T-helper 1 cell treated with Interleukin-12 subunit alpha and Interleukin-12 subunit beta and Interleukin-4 antibody, amounts not matched to agents 30 μg/mL and 1 μg/mL, for 36 hours (primary cell): ENCODE data around the gene TMEM150C.

ENCODE experiments used
- H3K27ac Mint-ChIP-seq: one replicate; pipeline ENCODE4 v1.8.0; 2021; ENCODE audit warnings: mild to moderate bottlenecking, mixed read lengths
- H3K27me3 Mint-ChIP-seq: one replicate; pipeline ENCODE4 v1.8.0; 2021; ENCODE audit warnings: low read depth, mixed read lengths
- H3K36me3 Mint-ChIP-seq: one replicate; pipeline ENCODE4 v1.8.0; 2021; ENCODE audit warnings: low read depth, mixed read lengths
- H3K4me1 Mint-ChIP-seq: one replicate; pipeline ENCODE4 v1.8.0; 2021; ENCODE audit warnings: low read depth, mixed read lengths
- H3K4me3 Mint-ChIP-seq: one replicate; pipeline ENCODE4 v1.8.0; 2021; ENCODE audit warnings: mild to moderate bottlenecking, moderate library complexity, mixed read lengths
- H3K9me3 Mint-ChIP-seq: one replicate; pipeline ENCODE4 v1.8.0; 2021; ENCODE audit warnings: mixed read lengths

The TMEM150C gene

DNA sequence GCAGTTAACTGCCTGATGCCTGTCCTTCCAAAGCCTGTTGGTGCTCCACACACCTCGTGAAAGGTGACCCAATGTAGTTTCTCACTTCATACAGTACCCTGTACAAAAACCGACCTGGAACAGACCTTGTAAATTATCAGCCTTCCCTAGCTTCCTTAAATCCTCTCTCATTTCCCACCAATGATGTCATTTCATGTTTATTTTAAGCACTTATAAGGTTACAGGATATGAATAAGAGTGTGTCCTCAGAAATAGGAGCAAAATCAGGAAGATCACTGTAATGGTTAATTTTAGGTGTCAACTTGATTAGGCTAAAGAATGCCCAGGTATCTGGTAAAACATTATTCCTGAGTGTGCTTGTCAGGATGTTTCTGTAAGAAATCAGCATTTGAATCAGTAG lies 44.7 kb downstream of the TMEM150C start:
- Mint-ChIP-seq H3K27me3 (peaks cover 9% of the 10 kb centered on the region), H3K27ac (no peak overlapping the region), H3K36me3 (no peaks in the 10 kb centered on the region), H3K4me1 (no peaks in the 10 kb centered on the region), H3K9me3 (no peaks in the 10 kb centered on the region), H3K4me3 (no peak overlapping the region)

DNA sequence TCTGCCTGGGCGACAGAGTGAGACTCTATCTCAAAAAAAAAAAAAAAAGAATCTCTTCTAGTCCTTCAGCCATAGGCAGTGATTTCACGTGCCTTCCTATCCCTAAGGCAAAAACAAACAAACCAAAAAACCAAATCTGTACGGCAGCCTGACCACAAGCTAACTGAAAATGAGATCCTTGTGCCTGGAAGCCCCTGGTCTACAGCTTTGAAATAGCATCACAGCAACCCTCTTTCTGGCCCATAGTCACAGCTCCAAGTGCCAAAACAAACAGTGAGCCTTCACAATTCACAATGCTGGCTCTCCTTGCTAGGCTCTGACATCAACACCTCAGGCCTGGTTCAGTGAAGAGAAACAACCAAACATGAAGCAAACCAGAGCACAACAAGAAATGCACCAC lies 46.1 kb downstream of the TMEM150C start:
- Mint-ChIP-seq H3K27me3 (peaks cover 4% of the 10 kb centered on the region), H3K4me3 (no peak overlapping the region), H3K36me3 (no peaks in the 10 kb centered on the region), H3K4me1 (no peaks in the 10 kb centered on the region), H3K27ac (no peak overlapping the region), H3K9me3 (no peaks in the 10 kb centered on the region)

DNA sequence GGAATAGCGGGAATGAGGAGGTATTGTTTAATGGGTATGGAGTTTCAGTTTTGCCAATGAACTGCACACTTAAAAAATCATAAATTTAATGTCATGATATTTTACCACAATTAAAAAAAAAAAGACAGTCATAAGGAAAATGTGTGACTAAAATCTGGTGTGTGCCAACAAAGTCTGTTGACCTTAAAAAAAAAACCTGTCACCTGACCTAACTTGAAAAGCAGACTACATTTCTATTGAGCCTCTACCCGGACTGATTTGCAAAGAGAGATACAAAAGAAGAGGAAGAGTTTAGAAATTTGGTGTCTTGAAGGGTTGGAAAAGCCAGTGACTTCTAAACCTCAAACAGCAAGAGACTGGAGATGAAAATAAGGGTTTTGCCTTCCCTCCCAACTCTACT lies 48.4 kb downstream of the TMEM150C start:
- H3K27me3 Mint-ChIP-seq = peaks cover 8% of the 10 kb centered on the region
- H3K4me3 Mint-ChIP-seq = no peak overlapping the region
- no peaks in the 10 kb centered on the region for H3K9me3 Mint-ChIP-seq
- no peak overlapping the region for H3K27ac Mint-ChIP-seq
- H3K4me1 Mint-ChIP-seq = no peaks in the 10 kb centered on the region
- H3K36me3 Mint-ChIP-seq = no peaks in the 10 kb centered on the region

DNA sequence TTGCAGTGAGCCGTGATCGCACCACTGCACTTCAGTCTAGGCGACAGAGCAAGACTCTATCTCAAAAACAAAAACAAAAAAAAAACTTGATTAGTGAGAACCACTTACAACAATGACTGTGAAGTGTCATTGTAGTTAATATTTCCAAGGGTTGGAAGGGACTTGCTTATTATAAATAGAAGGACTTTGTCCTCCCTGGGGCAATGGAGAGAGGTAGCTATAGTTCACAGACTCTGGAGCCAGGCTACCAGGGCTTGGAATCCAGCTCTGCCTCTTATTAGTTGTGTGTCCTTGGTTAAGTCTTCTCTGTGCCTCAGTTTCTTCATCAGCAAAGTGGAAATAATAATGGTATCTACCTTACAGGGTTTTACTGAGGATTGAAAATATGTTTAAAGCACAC lies 51.6 kb downstream of the TMEM150C start:
- Mint-ChIP-seq H3K4me1 (no peaks in the 10 kb centered on the region), H3K27ac (no peak overlapping the region), H3K4me3 (no peak overlapping the region), H3K36me3 (no peaks in the 10 kb centered on the region), H3K27me3 (peaks cover 3% of the 10 kb centered on the region), H3K9me3 (no peaks in the 10 kb centered on the region)

DNA sequence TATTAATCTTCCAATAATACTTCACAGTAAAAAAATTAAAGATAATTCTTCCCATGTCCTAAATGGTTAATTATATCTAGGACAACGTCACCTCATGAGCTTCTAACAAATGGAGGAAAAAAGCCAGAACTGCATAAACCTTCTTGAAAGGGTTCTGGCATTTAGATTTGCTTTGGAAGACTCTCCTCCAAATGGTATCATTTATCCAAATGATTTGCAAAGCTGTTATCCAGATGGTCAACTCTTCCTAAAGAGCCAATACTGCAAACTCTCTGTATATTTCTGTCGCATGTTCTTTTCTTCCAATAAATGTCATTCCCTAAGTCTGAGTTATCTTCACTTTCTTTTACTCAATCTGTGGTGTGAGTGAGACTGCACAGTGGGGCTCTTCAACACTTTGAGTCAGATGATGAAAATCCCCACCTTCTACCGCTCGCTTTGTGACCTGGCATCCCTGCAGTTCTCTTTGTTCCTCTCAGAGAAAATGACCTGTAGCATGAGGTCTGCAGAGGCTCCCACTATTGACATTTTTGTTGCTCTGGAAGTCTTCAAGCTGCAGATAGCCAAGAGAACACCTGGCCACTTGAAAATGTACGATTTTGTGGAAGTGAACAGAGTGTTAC lies 52.9 kb downstream of the TMEM150C start:
- Mint-ChIP-seq H3K4me1 (no peaks in the 10 kb centered on the region), H3K9me3 (no peaks in the 10 kb centered on the region), H3K27ac (no peak overlapping the region), H3K36me3 (no peaks in the 10 kb centered on the region), H3K4me3 (no peak overlapping the region), H3K27me3 (peaks cover 3% of the 10 kb centered on the region)

DNA sequence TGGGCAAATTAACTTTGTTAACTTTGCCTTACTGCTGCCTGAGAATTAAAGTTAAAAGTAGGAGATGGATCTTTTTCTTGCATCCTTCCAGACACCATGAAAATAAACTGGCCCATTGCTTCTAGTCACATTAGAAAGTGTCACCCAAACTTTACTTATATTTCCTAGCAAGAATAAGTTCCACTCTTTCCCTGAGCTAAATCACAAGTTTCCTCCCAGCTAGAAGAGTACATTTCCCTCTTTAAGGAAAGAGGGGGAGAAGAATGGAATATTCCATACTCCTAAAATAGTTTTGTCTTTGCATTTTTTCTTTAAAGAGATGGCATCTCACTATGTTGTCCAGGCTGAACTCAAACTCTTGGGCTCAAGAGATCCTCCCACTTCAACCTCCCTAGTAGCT lies 53.8 kb downstream of the TMEM150C start:
- Mint-ChIP-seq H3K36me3 (no peaks in the 10 kb centered on the region), H3K9me3 (no peaks in the 10 kb centered on the region), H3K4me1 (no peaks in the 10 kb centered on the region), H3K4me3 (no peak overlapping the region), H3K27me3 (peaks cover 3% of the 10 kb centered on the region), H3K27ac (no peak overlapping the region)

DNA sequence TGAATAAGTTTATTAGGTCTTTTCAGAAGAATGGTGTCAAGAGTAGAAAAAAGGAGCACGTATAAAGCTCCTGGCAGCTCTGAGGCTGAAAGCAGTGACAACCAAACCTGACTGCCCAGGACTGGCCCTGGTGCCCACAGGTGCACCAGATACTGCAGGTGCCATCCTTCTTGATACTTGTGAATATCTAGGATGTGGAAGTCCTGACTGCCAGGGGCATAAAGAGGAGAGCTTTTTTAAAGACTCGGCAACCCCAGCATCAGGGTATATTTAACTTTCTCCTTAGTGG lies 60.7 kb downstream of the TMEM150C start:
- Mint-ChIP-seq H3K4me1 (no peaks in the 10 kb centered on the region), H3K36me3 (peaks cover 1% of the 10 kb centered on the region), H3K9me3 (no peaks in the 10 kb centered on the region), H3K4me3 (no peak overlapping the region), H3K27ac (no peak overlapping the region), H3K27me3 (no peaks in the 10 kb centered on the region)

DNA sequence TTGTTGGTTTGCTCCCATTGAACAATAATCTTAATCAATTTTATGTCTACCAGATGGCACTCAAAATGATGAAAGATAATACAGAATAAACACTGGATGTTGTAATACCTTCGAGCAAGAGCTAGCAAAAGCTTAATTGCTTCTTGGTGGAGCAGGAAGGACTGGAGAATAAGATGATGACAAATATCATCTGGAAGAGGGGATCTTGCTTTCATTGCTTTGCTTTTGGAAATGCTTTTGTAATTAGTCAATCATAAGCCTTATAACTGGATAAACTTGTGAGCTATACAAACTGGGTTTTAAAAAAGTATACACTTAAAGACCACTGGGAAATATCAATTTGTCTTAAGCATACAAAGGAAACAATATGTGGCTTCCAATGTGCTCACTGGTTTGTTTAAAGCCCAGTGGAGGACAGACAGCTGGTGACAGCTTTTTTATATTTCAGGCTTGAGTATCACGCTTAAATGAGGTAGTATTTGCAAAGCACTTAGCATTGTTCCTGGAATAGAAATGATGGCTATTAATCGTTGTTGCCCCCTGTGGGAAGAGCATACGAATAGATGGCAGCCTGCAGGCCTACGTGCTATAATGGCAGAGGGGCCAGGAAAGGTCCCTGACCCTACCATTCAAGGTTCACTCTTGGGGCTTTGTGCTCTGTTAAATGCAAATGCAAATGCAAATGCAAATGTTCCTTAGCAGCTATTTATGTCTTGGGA lies 61.2 kb downstream of the TMEM150C start:
- Mint-ChIP-seq H3K4me1 (no peaks in the 10 kb centered on the region), H3K4me3 (no peak overlapping the region), H3K36me3 (peaks cover 1% of the 10 kb centered on the region), H3K27me3 (no peaks in the 10 kb centered on the region), H3K9me3 (no peaks in the 10 kb centered on the region), H3K27ac (no peak overlapping the region)

DNA sequence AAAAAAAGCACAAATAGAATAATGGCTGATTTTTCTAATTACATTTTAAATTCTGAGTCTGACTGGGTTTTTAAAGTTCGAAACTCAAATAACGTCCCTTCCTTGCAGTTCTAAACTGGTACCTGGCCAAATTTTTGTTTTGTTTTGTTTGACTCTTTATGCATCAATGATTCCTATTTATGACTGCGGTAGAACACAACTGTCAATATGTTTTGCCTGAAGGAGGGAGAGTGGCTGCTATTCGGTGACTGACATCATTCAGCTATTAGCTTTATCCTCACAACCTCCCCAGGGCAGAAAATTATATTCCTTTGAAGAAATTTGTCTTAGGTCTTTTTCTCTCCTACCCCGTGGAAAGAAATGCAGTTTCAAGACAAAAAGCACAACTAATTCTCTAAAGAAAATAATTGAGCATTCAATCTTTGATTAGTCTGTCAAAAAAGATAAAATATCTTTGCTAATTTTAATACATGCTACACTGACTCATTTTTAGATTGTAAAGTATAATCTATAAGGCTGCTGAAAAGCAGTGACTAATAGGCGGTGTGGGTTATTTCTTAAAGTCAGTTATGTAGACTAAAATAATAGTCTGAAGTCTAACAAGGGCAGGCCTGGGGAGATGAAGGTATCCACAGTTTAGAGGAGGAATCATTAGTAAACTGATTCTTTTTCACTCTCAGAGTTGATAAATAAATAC lies 61.9 kb downstream of the TMEM150C start:
- H3K9me3 Mint-ChIP-seq = no peaks in the 10 kb centered on the region
- no peak overlapping the region for H3K27ac Mint-ChIP-seq
- H3K4me1 Mint-ChIP-seq = no peaks in the 10 kb centered on the region
- no peaks in the 10 kb centered on the region for H3K27me3 Mint-ChIP-seq
- H3K36me3 Mint-ChIP-seq = peaks cover 1% of the 10 kb centered on the region
- H3K4me3 Mint-ChIP-seq = no peak overlapping the region

DNA sequence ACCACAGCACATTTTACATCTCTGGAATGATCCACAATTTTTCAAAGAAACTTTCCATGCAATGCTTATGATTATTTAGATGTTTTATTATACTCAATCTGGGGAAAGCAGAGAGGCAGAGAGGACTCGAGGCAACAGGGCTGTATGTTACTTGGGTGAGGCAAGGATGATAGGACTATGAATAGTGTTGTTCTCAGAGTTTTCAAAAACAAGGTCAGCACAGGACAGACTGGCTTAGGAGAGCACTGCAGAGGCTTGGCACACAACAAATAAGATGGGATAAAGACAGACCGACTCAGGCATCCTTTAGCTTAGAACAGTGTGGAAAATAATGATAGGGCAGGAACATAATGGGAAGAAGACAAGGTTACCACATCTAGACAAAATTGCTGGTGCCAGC lies 65.4 kb downstream of the TMEM150C start:
- Mint-ChIP-seq H3K36me3 (peaks cover 1% of the 10 kb centered on the region), H3K9me3 (no peaks in the 10 kb centered on the region), H3K27ac (no peak overlapping the region), H3K4me1 (no peaks in the 10 kb centered on the region), H3K4me3 (no peak overlapping the region), H3K27me3 (no peaks in the 10 kb centered on the region)

DNA sequence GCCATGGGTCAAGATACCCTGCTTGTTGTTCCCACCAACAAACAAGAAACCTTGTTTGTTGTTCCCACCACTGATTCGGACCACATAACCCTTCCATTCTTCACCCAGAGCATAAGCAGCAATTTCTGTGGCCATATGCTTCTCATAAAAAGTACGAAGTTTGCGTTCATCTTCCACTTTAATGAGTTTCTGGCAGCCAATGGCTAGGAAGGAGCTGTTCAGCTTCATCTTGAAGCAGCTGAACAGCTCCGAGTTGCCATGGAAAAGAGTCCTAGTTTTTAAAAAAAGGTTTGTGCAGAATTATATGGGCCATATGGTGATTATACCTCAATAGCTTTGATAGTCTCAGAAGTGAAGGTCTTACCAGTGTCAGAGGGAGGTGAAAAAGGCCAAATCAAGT lies 66.1 kb downstream of the TMEM150C start:
- Mint-ChIP-seq H3K4me3 (no peak overlapping the region), H3K27me3 (no peaks in the 10 kb centered on the region), H3K9me3 (no peaks in the 10 kb centered on the region), H3K27ac (no peak overlapping the region), H3K4me1 (no peaks in the 10 kb centered on the region), H3K36me3 (peaks cover 1% of the 10 kb centered on the region)

DNA sequence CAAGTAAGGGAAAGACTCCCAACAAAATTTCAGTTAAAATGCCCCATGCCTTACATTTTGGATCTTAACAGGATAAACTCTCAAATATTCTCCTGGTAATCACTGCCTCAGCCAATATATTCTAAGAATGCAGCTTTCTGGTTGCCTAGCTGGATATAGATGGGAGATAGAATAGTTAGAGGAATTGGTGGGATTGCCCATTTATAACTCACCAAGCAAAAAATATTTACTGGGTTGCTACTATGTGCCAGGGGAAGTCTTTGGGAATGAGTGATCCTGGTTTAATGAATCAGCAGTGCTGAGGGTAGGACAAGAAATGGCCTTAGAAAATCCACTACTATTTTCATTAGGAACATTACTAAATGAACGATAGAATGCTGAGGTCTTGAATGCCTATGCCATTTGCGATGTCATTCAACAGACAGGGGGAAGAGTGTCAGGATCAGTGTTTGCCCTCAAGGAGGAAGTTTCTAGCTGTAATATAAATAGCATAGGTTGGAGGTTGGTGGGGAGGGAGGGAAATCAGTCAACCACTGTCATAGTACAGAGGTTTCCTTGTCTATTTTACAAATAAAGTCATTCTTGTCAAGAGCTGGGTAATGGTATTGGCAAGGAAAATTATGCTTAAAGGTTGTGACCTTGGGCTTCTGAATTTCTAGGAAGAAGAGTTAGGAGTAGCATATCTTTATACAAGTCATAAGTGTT lies 67.9 kb downstream of the TMEM150C start:
- Mint-ChIP-seq H3K27me3 (no peaks in the 10 kb centered on the region), H3K36me3 (peaks cover 1% of the 10 kb centered on the region), H3K9me3 (no peaks in the 10 kb centered on the region), H3K4me1 (no peaks in the 10 kb centered on the region), H3K27ac (no peak overlapping the region), H3K4me3 (no peak overlapping the region)

DNA sequence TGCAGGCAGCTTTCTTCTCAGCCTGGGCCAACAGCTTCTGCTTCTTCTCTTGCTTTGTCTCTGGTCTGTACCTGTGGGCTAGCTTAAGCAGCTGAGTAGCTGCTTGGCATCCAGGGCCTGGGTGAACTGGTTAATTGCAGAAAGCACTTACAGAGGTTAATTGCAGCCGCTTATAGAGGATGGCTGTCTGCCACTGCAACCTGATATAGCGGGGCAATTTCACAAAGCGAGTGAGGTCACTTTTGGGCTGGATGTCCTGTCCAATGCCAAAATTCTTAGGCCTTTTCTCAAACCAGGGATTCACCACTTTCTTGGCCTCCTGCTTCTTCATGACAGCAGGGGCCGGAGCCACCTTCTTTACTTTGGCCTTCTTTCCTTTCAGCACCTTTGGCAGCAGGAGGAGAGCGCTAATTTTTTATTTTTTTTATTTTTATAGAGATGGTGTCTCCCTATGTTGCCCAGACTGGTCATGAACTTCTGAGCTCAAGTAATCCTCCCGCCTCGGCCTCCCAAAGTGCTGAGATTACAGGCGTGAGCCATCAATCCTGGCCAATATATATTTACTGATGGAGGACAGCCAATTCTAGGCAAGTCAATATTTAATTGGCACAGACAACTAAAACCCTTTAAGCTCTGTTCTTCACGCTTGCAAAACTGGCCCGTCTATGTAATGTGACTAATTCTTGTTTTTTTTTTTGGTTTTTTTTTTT lies 70.4 kb downstream of the TMEM150C start:
- H3K4me1 Mint-ChIP-seq = no peaks in the 10 kb centered on the region

DNA sequence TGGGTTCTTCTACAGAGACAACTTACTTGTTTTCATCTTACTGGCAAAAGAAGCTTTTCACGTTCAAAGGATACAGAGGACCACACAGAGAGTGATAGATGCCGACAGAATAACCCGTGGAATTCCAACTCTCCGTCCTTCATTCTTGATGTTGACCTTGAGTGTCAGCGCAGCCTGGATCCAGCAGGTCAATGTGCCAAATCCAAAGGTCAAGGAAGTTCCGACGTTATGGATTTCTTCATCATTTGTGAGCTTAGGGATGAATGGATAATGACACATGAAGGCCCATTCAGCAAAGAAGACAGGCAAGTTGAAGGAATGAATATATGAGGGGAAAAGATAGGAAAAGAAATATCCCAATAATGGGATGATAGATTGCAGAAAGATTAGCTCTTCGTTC lies 71.8 kb downstream of the TMEM150C start:
- H3K27ac Mint-ChIP-seq = no peak overlapping the region
- no peaks in the 10 kb centered on the region for H3K4me1 Mint-ChIP-seq
- H3K4me3 Mint-ChIP-seq = no peak overlapping the region
- H3K36me3 Mint-ChIP-seq = no peaks in the 10 kb centered on the region
- H3K9me3 Mint-ChIP-seq = no peaks in the 10 kb centered on the region
- no peaks in the 10 kb centered on the region for H3K27me3 Mint-ChIP-seq

More for the DNA sequence above, 70.4 kb downstream of the TMEM150C start:
- no peak overlapping the region for H3K27ac Mint-ChIP-seq
- H3K9me3 Mint-ChIP-seq = no peaks in the 10 kb centered on the region
- H3K27me3 Mint-ChIP-seq = no peaks in the 10 kb centered on the region
- H3K4me3 Mint-ChIP-seq = no peak overlapping the region
- no peaks in the 10 kb centered on the region for H3K36me3 Mint-ChIP-seq
